Neural cell (in vitro differentiated cells): ENCODE measurements around the gene SLC25A45. TPM values are rescaled to one million over a fixed set of nuclear protein-coding genes. Genes with fewer than 3 reads are reported as not detected.

Source experiments
- H2AFZ ChIP-seq: fragments of 200-600, 300-800 bp; sonication (generic), shearing (Covaris generic); 2 replicates; pipeline ENCODE4 v1.6.0; 2014; ENCODE audit warnings: low read depth, mild to moderate bottlenecking, antibody characterized with exemption, low read length, moderate library complexity
- H3F3A ChIP-seq: fragments of 200-600 bp; shearing (Covaris generic); 2 replicates; pipeline ENCODE4 v1.6.1; 2016; ENCODE audit warnings: mild to moderate bottlenecking, moderate library complexity, mixed read lengths, antibody characterized with exemption, low read length; ENCODE audit not compliant: insufficient read depth, poor library complexity, severe bottlenecking
- H3K27ac ChIP-seq: fragments of 200-600, 300-800 bp; sonication (generic), shearing (Covaris generic); 2 replicates; pipeline ENCODE4 v1.5.1; 2014; ENCODE audit warnings: mild to moderate bottlenecking, low read length, moderate library complexity
- H3K27me3 ChIP-seq: fragments of 300-800, 200-600 bp; sonication (generic), shearing (Covaris generic); 2 replicates; pipeline ENCODE4 v1.6.0; 2014; ENCODE audit warnings: mild to moderate bottlenecking, low read depth, low read length, moderate library complexity; ENCODE audit not compliant: insufficient read depth
- H3K36me3 ChIP-seq: fragments of 300-800, 200-600 bp; sonication (generic), shearing (Covaris generic); 2 replicates; pipeline ENCODE4 v1.5.1; 2014; ENCODE audit warnings: mild to moderate bottlenecking, antibody characterized with exemption, low read length, moderate library complexity; ENCODE audit not compliant: insufficient read depth
- H3K4me2 ChIP-seq: fragments of 300-800, 200-600 bp; sonication (generic), shearing (Covaris generic); 2 replicates; pipeline ENCODE4 v1.6.0; 2014; ENCODE audit warnings: mild to moderate bottlenecking, low read length
- H3K4me3 ChIP-seq: fragments of 300-800, 200-600 bp; sonication (generic), shearing (Covaris generic); 2 replicates; pipeline ENCODE4 v1.5.1; 2014; ENCODE audit warnings: mild to moderate bottlenecking, low read length, moderate library complexity
- H3K79me2 ChIP-seq: fragments of 200-600 bp; shearing (Covaris generic); replicated peaks from 2 replicates; pipeline ENCODE4 v1.6.0; 2014; ENCODE audit warnings: mild to moderate bottlenecking, low read length, moderate library complexity; ENCODE audit not compliant: insufficient read depth
- H3K9ac ChIP-seq: fragments of 300-800, 200-600 bp; sonication (generic), shearing (Covaris generic); 2 replicates; pipeline ENCODE4 v1.6.1; 2016; ENCODE audit warnings: mild to moderate bottlenecking, low read length, mixed read lengths
- H3K9me2 ChIP-seq: fragments of 200-600 bp; shearing (Covaris generic); 2 replicates; pipeline ENCODE4 v1.6.1; 2016; ENCODE audit warnings: mild to moderate bottlenecking, low read length, mixed read lengths; ENCODE audit not compliant: insufficient read depth
- H3K9me3 ChIP-seq: fragments of 200-600, 300-800 bp; sonication (generic), shearing (Covaris generic); 2 replicates; pipeline ENCODE4 v1.6.1; 2016; ENCODE audit warnings: mild to moderate bottlenecking, mixed run types, low read length, moderate library complexity, mixed read lengths
- H4K20me1 ChIP-seq: fragments of 200-600 bp; shearing (Covaris generic); 2 replicates; pipeline ENCODE4 v1.6.1; 2016; ENCODE audit warnings: mild to moderate bottlenecking, mixed run types; ENCODE audit not compliant: insufficient read depth
- CTCF ChIP-seq: fragments of 450-650 bp; IDR thresholded peaks from 2 replicates; pipeline ENCODE4 v1.5.1; 2014; ENCODE audit warnings: antibody characterized with exemption, mild to moderate bottlenecking, moderate library complexity; ENCODE audit not compliant: poor library complexity, severe bottlenecking
- EP300 ChIP-seq: fragments of 450-650 bp; conservative IDR thresholded peaks from 2 replicates; pipeline ENCODE4 v1.6.1; 2014; ENCODE audit warnings: antibody characterized with exemption, mild to moderate bottlenecking, moderate library complexity; ENCODE audit not compliant: poor library complexity, severe bottlenecking
- EZH2 ChIP-seq: fragments of 200-600, 300-800 bp; shearing (Covaris generic), sonication (generic); IDR thresholded peaks from 2 replicates; pipeline ENCODE4 v1.6.1; 2014; ENCODE audit warnings: antibody characterized with exemption, low read length, borderline replicate concordance, mild to moderate bottlenecking; ENCODE audit not compliant: insufficient read depth, poor library complexity, severe bottlenecking
- MXI1 ChIP-seq: fragments of 450-650 bp; conservative IDR thresholded peaks from 2 replicates; pipeline ENCODE4 v1.6.1; 2014; ENCODE audit warnings: antibody characterized with exemption, mild to moderate bottlenecking; ENCODE audit not compliant: poor library complexity, severe bottlenecking
- POLR2AphosphoS5 ChIP-seq: IDR thresholded peaks from 2 replicates; pipeline ENCODE4 v1.6.1; 2012
- RAD21 ChIP-seq: fragments of 450-650 bp; conservative IDR thresholded peaks from 2 replicates; pipeline ENCODE4 v1.6.1; 2014; ENCODE audit warnings: antibody characterized with exemption, mild to moderate bottlenecking, moderate library complexity
- SMC3 ChIP-seq: fragments of 450-650 bp; conservative IDR thresholded peaks from 2 replicates; pipeline ENCODE4 v1.6.1; 2014; ENCODE audit warnings: antibody characterized with exemption, mild to moderate bottlenecking, moderate library complexity; ENCODE audit not compliant: poor library complexity
- TAF1 ChIP-seq: IDR thresholded peaks from 2 replicates; pipeline ENCODE4 v1.6.1; 2012; ENCODE audit warnings: low read depth
- polyA plus RNA-seq: library from polyadenylated mRNA; depleted of rRNA; stranded (reverse); fragments of >200 nt; gene quantifications from 2 replicates; pipeline ENCODE4 v1.2.3, GENCODE V29; 2014
- TF ChIP-seq, protein P1 (sequence below): IDR thresholded peaks from 2 replicates; pipeline ENCODE4 v1.6.1; 2012; ENCODE audit warnings: borderline replicate concordance

The SLC25A45 gene
- polyA plus RNA-seq, 1 donor from 2014 or later: not detected

DNA sequence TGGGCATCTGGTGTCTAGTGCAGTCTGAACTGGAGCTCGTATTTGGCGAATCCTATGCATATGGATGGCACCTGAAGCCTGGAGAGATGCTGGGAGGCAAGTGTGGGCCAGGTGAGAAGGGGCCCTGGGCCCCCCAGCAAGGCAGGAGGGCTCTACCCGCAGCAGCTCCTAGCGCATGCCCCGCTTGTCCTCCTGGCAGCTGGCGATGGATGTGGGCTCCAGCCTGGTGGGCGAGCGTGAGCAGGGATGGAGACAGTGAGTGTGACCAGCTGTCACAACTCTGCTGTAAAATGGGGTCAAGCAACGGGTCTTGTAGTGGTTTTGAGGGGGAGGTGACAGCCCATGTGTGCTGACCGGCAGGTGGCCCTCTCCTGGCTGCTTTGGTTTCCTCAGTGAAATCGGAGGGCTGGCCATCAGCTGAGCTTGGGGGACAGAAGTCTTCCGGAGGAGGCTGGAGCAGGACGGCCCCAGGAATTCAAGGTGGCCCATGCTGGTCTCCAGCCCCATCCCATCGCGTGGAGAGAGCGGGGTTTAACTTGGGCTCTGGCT lies 16.0 kb upstream of the SLC25A45 start:
- TF ChIP-seq POLR2AphosphoS5 (no peak), MXI1 (no peak), RAD21 (no peak), SMC3 (no peak), EP300 (no peak), CTCF (no peak)
- no peak overlapping the region for H3K4me3 ChIP-seq
- no peak overlapping the region for H2AFZ ChIP-seq
- H3K4me2 ChIP-seq: no peak overlapping the region
- no peak overlapping the region for H3K9ac ChIP-seq
- H3K79me2 ChIP-seq: no peaks in the 10 kb centered on the region
- no peaks in the 10 kb centered on the region for H3K9me2 ChIP-seq
- H3F3A ChIP-seq: no peaks in the 10 kb centered on the region
- no peaks in the 10 kb centered on the region for H3K9me3 ChIP-seq
- no peak overlapping the region for H3K27ac ChIP-seq
- no peaks in the 10 kb centered on the region for H3K27me3 ChIP-seq
- no peaks in the 10 kb centered on the region for H4K20me1 ChIP-seq
- H3K36me3 ChIP-seq: no peaks in the 10 kb centered on the region

DNA sequence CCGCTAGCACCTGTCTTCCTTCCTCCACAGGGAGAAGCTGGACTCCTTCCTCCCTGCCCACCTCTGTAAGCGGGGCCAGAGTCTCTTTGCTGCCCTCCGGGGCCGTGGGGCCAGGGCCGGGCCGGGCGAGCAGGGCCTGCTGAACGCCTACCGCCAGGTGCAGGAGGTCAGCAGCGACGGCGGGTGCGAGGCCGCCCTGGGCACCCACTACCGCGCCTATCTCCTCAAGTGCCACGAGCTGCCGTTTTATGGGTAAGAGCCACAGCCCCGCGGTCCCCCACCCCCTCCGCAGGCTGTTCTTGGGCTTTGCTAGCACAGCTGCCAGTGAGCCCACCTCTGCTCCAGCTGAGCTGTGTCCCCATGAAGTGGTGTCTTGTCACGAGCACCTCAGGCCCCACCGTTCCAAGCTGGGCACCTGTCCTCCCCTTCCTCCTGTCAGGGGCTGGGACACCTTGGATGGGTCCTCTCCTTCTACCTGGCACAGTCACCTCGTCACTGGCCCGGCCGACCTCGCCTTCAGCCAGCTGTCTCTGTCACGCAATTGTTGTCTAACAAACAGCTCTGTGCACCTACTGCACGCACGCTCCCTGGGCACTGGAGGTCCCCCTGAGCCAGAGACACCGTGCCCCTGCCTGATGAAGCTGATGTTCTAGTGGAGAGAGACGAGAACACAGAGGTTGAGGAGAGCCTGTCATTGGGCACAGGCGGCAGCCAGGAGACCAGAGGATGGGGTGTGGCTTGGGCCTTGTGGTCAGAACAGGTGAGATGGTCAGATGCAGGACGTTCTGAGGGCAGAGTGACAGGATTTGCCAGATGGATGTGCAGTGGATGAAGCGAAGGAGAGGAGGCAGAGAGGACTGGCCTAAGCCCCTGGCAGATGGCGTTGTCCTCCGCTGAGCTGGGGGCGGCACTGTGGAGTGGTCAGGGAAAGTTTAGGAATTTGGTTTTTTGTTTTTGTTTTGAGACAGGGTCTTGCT lies 14.6 kb upstream of the SLC25A45 start:
- Histone ChIP-seq H3K4me2 (no peak overlapping the region), H3K4me3 (no peak overlapping the region), H3F3A (no peaks in the 10 kb centered on the region), H4K20me1 (no peaks in the 10 kb centered on the region), H3K9me2 (no peaks in the 10 kb centered on the region), H3K9me3 (no peaks in the 10 kb centered on the region), H3K27me3 (no peaks in the 10 kb centered on the region), H3K36me3 (no peaks in the 10 kb centered on the region), H3K9ac (no peak overlapping the region), H3K79me2 (no peaks in the 10 kb centered on the region), H3K27ac (no peak overlapping the region), H2AFZ (no peak overlapping the region)
- TF ChIP-seq TAF1 (no peak), MXI1 (no peak), CTCF (no peak), RAD21 (no peak), EZH2 (no peak), EP300 (no peak)
- TF ChIP-seq, protein P1, sequence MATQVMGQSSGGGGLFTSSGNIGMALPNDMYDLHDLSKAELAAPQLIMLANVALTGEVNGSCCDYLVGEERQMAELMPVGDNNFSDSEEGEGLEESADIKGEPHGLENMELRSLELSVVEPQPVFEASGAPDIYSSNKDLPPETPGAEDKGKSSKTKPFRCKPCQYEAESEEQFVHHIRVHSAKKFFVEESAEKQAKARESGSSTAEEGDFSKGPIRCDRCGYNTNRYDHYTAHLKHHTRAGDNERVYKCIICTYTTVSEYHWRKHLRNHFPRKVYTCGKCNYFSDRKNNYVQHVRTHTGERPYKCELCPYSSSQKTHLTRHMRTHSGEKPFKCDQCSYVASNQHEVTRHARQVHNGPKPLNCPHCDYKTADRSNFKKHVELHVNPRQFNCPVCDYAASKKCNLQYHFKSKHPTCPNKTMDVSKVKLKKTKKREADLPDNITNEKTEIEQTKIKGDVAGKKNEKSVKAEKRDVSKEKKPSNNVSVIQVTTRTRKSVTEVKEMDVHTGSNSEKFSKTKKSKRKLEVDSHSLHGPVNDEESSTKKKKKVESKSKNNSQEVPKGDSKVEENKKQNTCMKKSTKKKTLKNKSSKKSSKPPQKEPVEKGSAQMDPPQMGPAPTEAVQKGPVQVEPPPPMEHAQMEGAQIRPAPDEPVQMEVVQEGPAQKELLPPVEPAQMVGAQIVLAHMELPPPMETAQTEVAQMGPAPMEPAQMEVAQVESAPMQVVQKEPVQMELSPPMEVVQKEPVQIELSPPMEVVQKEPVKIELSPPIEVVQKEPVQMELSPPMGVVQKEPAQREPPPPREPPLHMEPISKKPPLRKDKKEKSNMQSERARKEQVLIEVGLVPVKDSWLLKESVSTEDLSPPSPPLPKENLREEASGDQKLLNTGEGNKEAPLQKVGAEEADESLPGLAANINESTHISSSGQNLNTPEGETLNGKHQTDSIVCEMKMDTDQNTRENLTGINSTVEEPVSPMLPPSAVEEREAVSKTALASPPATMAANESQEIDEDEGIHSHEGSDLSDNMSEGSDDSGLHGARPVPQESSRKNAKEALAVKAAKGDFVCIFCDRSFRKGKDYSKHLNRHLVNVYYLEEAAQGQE: no peak
